ENCODE results near the gene SULT4A1. TPM values are rescaled to one million over a fixed set of nuclear protein-coding genes. Genes with fewer than 3 reads are reported as not detected.

SULT4A1 gene
- total and polyA plus RNA-seq, 9 of the 15 experiments (the other 6 are each of a cell fraction or from before 2014, with no cell fraction given): 0.03 to 0.20 (median 0.09) TPM; not detected in 3

DNA sequence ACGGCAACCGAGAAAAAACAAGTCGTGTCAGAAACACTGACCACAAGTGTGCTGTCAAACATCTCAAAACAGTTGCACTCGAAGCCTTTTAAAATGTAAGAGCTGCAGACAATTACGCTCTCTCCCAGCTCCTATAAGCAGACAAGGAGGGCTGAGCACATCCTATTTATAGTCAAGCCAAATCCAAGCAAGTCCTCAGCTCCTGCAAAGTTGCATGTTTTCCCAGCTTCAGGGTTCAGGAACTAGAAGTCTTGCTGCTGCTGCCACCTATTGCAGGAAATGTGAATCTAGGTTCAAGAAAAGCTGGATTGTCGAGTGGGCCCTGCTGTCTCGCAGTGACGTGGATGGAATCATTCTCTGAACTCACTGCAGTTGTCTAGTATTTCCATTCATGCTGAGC lies 65.7 kb downstream of the SULT4A1 start (continued):
- TF ChIP-seq, protein P1, sequence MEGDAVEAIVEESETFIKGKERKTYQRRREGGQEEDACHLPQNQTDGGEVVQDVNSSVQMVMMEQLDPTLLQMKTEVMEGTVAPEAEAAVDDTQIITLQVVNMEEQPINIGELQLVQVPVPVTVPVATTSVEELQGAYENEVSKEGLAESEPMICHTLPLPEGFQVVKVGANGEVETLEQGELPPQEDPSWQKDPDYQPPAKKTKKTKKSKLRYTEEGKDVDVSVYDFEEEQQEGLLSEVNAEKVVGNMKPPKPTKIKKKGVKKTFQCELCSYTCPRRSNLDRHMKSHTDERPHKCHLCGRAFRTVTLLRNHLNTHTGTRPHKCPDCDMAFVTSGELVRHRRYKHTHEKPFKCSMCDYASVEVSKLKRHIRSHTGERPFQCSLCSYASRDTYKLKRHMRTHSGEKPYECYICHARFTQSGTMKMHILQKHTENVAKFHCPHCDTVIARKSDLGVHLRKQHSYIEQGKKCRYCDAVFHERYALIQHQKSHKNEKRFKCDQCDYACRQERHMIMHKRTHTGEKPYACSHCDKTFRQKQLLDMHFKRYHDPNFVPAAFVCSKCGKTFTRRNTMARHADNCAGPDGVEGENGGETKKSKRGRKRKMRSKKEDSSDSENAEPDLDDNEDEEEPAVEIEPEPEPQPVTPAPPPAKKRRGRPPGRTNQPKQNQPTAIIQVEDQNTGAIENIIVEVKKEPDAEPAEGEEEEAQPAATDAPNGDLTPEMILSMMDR (IDR thresholded peaks at IDR 0.05 in 2 of 3, conservative IDR thresholded peaks at IDR 0.05 in 1 of 3; ENCODE audit: insufficient read depth in 2 of 3, low read depth in 1 of 3, low read length in 3 of 3): peak in 2 of 3 experiments; percentile 19 to 30; a peak in 3 of 6 replicates
- TF ChIP-seq SMAD1 (IDR thresholded peaks at IDR 0.05; ENCODE audit: low read depth, low read length, partially characterized antibody): no peak

DNA sequence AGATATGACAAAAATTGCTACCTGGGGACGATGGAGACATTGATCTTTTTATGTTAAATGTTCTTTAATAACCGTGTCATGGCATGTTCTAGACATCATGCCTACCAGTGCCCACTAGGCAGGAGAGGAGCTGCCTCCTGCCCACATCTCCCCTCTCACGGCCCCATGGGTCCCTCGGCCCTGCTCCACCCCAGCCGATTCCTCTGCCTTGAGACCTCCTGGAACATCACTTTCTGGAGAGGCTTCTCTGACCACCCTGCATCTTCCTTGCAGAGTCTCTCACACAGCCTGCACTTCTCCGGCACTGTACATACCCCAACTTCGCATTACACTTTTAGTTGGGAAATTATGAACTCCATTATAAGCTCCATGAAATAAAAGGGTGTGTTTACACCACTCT lies 67.0 kb downstream of the SULT4A1 start:
- POLR2A ChIA-PET: interaction anchor here (0.6 to 0.9 kb wide), 2 partner anchors 16 to 41 kb away, joined by 3 to 4 read pairs; no protein-coding TSS in a partner anchor

More for the DNA sequence above, 67.0 kb downstream of the SULT4A1 start:
- H3K4me3 ChIP-seq: no peak overlapping the region
- WGBS (ENCODE audit: insufficient coverage, low coverage, missing lambda C conversion rate): 0% methylated on average over 6 of the region's 7 CpGs
- H3K9me3 ChIP-seq (replicated peaks; ENCODE audit: control insufficient read depth, insufficient read depth, low read depth, low read length): no peaks in the 10 kb centered on the region
- no peak overlapping the region for H3K27ac ChIP-seq (ENCODE audit: extremely low read depth, low read depth, low read length)
- no peak for DNase-seq (ENCODE audit: extremely low read depth in 1 of 4, low spot score in 3 of 4)
- in situ Hi-C loops (cut with MboI): no loop called here
- no peak for FAIRE-seq
- no peaks in the 10 kb centered on the region for H3K79me2 ChIP-seq (ENCODE audit: control insufficient read depth, insufficient read depth, low read length)
- CTCF ChIA-PET (ENCODE audit: low intra/inter-chr PET ratio): no interaction called here
- no peak overlapping the region for H3K4me2 ChIP-seq (ENCODE audit: insufficient read depth, low read length)
- intact Hi-C loops (cut with micrococcal nuclease): no loop called here
- no peaks in the 10 kb centered on the region; a peak in 1 of 5 replicates for H3K27me3 ChIP-seq (ENCODE audit: control insufficient read depth in 2 of 2, insufficient read depth in 2 of 2, low read length in 2 of 2)
- no peak overlapping the region for H2AFZ ChIP-seq (ENCODE audit: low read depth, low read length)
- no peaks in the 10 kb centered on the region for H4K20me1 ChIP-seq (replicated peaks; ENCODE audit: control insufficient read depth, insufficient read depth, low read length)
- H3K9me1 ChIP-seq (ENCODE audit: control insufficient read depth, insufficient read depth, low read length): no peaks in the 10 kb centered on the region
- H3K36me3 ChIP-seq (ENCODE audit: control insufficient read depth, insufficient read depth, low read length): no peaks in the 10 kb centered on the region
- TF ChIP-seq ELF1 (tag; IDR thresholded peaks at IDR 0.05): no peak
- TF ChIP-seq SRSF1 (IDR thresholded peaks at IDR 0.05; ENCODE audit: low read depth, low read length): no peak
- TF ChIP-seq RCOR1 (IDR thresholded peaks at IDR 0.05; ENCODE audit: borderline replicate concordance in 1 of 2, low read depth in 2 of 2, low read length in 2 of 2): no peak
- no peak overlapping the region for H3K9ac ChIP-seq (ENCODE audit: insufficient read depth in 1 of 2, low read depth in 2 of 2, low read length in 2 of 2)
- ATAC-seq: no peak
- BruUV-seq (replicated peaks): no TSS peak
- no peaks in the 10 kb centered on the region for H3K4me1 ChIP-seq (replicated peaks in 1 of 2; ENCODE audit: control insufficient read depth in 2 of 2, insufficient read depth in 2 of 2, low read length in 2 of 2)
